DMS153 (cell line): Measurements from ENCODE around the gene SLC39A6.
"Not testable (repeated sequence)": the region's sequence is repeated elsewhere in the genome, so short reads cannot be mapped to it uniquely, and the experiment has no call there.

Source experiments
- DNase-seq: peaks from one replicate; lab custom pipeline; 2025; lab: John Stamatoyannopoulos, UW

The SLC39A6 gene

GRCh38 chr18:36139245-36139644 lies 10.1 kb upstream of the SLC39A6 start:
- DNase-seq, result no peak

DNA sequence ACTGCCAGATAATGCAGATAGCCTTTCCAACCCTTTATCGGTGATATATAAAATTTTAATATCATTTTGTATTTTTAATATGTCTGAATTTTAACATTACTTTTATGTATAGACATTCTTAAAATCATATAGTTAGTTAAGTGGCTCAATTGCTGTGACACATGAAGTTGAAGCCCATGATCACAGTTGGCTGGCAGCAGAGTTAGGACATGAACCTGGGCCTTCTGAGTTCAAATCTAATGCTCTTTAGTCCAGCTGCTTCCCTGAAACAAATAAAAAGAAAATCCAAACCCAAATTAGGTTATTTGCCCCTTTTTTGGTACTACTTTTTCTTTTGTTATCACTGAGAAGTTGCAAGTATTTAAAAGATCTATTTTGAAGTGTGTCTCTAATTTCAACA lies 6.1 kb upstream of the SLC39A6 start:
- DNase-seq, result no peak

GRCh38 chr18:36132756-36133155 lies 3.6 kb upstream of the SLC39A6 start:
- DNase-seq, result no peak

DNA sequence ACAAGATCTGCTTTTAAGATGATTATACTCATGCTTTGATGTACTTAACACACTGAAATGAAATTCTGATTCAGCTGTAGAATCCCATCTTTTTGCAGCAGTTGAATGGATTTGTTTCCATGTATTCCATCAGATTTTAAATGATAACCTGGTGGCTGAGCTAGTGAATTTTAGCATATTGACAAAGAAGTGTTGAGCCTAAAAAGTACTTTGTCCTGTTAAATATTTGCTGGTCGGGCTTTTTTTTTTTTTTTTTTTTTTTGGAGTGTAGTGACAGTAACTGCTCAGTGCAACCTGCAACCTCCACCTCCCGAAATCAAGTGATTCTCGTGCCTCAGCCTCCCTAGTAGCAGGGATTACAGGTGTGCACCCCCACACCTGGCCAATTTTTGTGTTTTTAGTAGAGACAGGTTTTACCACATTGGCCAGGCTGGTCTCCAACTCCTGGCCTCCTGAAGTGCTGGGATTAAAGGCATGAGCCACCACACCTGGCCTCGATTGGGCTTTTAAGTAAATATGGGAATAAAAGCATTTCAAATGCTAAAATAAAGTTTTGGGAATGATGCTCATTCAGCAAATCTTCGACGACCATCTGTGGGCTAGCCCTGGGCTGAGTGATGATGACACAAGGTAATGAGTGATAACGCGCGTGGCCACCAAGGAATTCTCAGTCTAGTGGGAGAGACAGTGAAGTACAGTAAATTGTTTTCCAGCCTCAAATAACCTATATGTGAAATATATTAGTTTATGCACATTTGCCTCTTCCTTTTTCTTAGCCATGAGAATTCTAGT lies 2.7 kb upstream of the SLC39A6 start:
- no peak for DNase-seq

- no peak for DNase-seq
These were observed 1.9 kb upstream of the SLC39A6 start for GRCh38 chr18:36130883-36131653.

- no peak for DNase-seq
These were observed 1.1 kb upstream of the SLC39A6 start for GRCh38 chr18:36130039-36130831.

GRCh38 chr18:36128907-36129299 lies 237 bp downstream of the SLC39A6 start:
- DNase-seq, result no peak

- no peak for DNase-seq
These were observed 640 bp downstream of the SLC39A6 start for GRCh38 chr18:36128530-36128870.

- DNase-seq, result no peak
These were observed 1.2 kb downstream of the SLC39A6 start for GRCh38 chr18:36127836-36128529.

DNA sequence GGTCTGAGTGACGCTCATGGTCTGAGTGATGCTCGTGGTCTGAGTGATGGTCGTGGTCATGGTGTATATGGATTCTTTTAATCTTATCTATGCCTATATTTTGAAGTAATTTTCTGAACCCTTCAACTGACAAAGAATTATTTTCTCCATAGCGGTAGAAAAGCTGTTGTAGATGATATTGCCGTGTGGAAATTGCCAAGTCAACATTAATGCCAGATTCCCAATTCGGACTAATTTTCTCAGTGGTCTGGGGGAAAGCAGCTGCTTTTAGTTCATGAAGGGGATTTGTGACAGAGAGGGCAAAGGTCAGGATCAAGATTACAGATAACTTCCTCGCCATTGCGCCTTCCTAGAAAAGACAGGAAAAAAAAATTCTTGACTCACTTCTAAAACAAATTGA lies 2.5 kb downstream of the SLC39A6 start:
- DNase-seq, result no peak

- no peak for DNase-seq
These were observed 4.3 kb downstream of the SLC39A6 start for GRCh38 chr18:36124841-36125240.

DNA sequence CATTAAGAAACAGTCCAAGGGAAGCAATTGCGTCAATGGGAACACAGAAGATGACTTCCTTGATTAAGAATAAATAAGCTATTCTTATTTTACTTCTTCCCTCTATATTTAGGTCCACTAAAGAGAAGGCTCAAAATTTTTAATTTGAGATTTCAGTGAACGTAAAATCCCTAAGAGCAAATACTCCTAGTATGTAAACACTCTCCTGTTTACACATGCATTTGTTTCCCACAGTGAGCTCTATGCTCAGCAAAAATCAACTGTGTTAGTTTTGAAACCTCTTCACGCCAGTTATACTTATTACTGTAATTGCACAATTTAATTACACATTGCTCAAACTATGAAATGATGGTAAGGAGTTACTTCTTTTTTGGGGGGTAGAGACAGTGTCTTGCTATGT lies 8.8 kb downstream of the SLC39A6 start:
- no peak for DNase-seq

GRCh38 chr18:36116771-36117170 lies 12.4 kb downstream of the SLC39A6 start:
- DNase-seq, result not testable (repeated sequence)

DNA sequence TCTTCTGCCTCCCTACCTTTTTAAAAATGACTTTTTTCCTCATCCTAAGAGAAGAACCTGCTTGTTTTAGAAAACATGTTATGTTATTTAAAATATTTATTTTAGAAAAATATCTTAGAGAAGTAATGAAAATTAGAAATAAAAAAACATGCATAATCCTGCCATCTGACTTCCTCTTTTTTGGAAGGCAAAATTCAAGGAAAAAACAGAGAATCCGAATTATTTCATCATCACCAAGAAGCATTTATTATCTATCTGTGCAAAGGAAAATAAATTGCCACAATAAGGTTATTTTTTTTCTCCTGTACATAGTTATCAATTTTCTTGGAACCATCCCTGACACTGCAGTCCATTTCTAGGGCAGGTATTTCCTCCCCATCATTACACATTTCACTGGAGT lies 14.4 kb downstream of the SLC39A6 start:
- no peak for DNase-seq

DNA sequence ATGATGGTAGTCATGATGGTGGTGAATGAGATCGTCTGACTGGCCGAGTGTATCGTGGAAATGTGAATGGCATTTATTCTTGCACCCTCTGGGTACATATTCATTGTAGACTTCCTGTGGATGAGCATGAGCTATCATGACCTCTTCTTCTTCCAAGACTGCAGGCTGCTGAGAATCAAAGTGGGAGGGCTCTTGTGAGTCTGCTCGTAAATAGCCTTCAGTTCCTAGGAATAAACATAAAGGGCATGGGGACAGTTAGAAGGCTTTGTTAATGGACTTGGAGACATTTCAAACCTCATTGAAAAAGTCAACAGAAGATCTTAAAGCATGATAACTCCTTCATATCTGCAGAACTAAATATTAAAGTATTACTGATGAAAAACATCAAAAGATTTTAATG lies 14.9 kb downstream of the SLC39A6 start:
- DNase-seq, result no peak

- DNase-seq, result no peak
These were observed 16.8 kb downstream of the SLC39A6 start for GRCh38 chr18:36112302-36112701.

GRCh38 chr18:36109737-36110136 lies 19.4 kb downstream of the SLC39A6 start:
- DNase-seq, result no peak

GRCh38 chr18:36108601-36109000 lies 20.5 kb downstream of the SLC39A6 start:
- no peak for DNase-seq

DNA sequence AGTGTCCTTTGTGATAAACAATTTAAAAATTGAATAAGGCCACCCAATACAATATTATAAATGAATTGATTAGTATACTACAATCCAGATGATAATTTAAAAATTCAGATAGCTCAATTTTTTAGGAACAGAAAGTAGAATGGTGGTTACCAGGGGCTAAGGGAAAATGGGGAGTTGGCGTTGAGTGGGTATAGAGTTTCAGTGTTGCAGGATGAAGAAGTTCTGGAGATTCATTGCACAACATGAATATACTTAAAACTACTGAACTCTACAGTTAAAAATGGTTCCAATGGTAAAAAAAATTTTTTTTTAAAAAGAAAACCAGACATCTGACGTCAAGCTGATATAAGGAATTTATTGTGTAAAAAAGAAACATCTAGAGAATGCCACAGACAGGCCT lies 20.9 kb downstream of the SLC39A6 start:
- no peak for DNase-seq

GRCh38 chr18:36107477-36107876 lies 21.7 kb downstream of the SLC39A6 start:
- DNase-seq, result no peak

DNA sequence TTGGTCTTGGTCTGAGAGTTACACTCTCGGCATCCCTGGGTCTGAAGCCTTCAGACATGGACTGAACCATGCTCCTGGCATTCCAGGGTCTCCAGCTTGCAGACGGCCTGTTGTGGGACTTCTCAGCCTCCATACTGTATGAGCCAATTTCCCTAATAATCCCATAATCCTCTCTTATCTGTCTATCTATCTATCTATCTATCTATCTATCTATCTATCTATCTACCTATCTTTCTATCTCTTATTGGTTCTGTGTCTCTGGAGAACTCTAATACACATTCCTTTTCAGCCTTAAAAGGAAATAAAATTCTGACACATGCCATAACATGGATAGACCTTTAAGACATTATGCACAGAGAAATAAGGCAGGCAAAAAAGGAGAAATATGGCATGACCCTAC lies 24.4 kb downstream of the SLC39A6 start:
- DNase-seq, result no peak

- no peak for DNase-seq
These were observed 27.2 kb downstream of the SLC39A6 start for GRCh38 chr18:36101943-36102342.
